HEK293T (cell line): Measurements from ENCODE around the gene VPS45.

Experiments used
- BHLHE40 ChIP-seq: fragments of 450-650 bp; IDR thresholded peaks from 2 replicates; pipeline ENCODE4 v1.6.1; 2016; ENCODE audit warnings: mild to moderate bottlenecking, moderate library complexity, borderline replicate concordance
- CTBP1 ChIP-seq: fragments of 450-650 bp; IDR thresholded peaks from 2 replicates; pipeline ENCODE4 v1.6.1; 2016; ENCODE audit warnings: borderline replicate concordance
- ELF4 ChIP-seq: fragments of 450-650 bp; IDR thresholded peaks from 2 replicates; pipeline ENCODE4 v1.6.1; 2017; ENCODE audit warnings: antibody characterized with exemption
- FOXA1 ChIP-seq: fragments of 450-650 bp; IDR thresholded peaks from 2 replicates; pipeline ENCODE4 v1.6.1; 2016; ENCODE audit warnings: mild to moderate bottlenecking
- FOXK2 ChIP-seq: fragments of 450-650 bp; IDR thresholded peaks from 2 replicates; pipeline ENCODE4 v1.6.1; 2016; ENCODE audit warnings: mild to moderate bottlenecking
- FOXM1 ChIP-seq: fragments of 450-650 bp; IDR thresholded peaks from 2 replicates; pipeline ENCODE4 v1.6.1; 2017; ENCODE audit warnings: mild to moderate bottlenecking, borderline replicate concordance
- HDGF ChIP-seq: fragments of 450-650 bp; IDR thresholded peaks from 2 replicates; pipeline ENCODE4 v1.6.1; 2017; ENCODE audit warnings: antibody characterized with exemption, borderline replicate concordance
- L3MBTL2 ChIP-seq: fragments of 450-650 bp; conservative IDR thresholded peaks from 2 replicates; pipeline ENCODE4 v1.6.1; 2016; ENCODE audit warnings: mild to moderate bottlenecking
- LEF1 ChIP-seq: fragments of 450-650 bp; IDR thresholded peaks from 2 replicates; pipeline ENCODE4 v1.6.1; 2017; ENCODE audit warnings: mild to moderate bottlenecking, borderline replicate concordance
- NFRKB ChIP-seq: fragments of 450-650 bp; IDR thresholded peaks from 2 replicates; pipeline ENCODE4 v1.6.1; 2016; ENCODE audit warnings: mild to moderate bottlenecking, moderate library complexity
- SP1 ChIP-seq: fragments of 450-650 bp; IDR thresholded peaks from 2 replicates; pipeline ENCODE4 v1.6.1; 2017
- TARDBP ChIP-seq: fragments of 450-650 bp; IDR thresholded peaks from 2 replicates; pipeline ENCODE4 v1.6.1; 2016
- ZNF384 ChIP-seq: fragments of 450-650 bp; IDR thresholded peaks from 2 replicates; pipeline ENCODE4 v1.6.1; 2016
- TF ChIP-seq, protein P1 (sequence below): fragments of 450-650 bp; IDR thresholded peaks from 2 replicates; pipeline ENCODE4 v1.6.1; 2016

DNA sequence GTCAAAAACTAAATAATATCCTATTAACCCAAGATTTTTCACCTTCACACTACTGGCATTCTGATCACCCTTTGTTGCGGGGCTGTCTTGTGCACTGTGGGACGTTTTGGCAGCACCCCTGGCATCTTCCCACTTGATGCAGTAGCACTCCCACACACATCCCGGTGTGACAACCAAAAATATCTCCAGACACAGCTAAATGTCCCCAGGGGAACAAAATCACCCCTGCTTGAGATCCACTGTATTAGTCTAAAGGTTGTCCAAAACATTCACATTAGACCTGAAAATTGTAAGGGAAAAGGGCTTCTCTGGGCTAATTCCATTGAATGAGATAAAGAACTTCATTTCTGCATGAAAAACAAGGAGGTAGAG lies 120.0 kb downstream of the VPS45 start:
- TF ChIP-seq ZNF384 (no peak), SP1 (no peak), NFRKB (no peak), FOXK2 (no peak), FOXM1 (no peak), HDGF (no peak), L3MBTL2 (no peak), TARDBP (no peak), ELF4 (no peak), BHLHE40 (no peak), CTBP1 (no peak), FOXA1 (no peak), LEF1 (no peak)
- TF ChIP-seq, protein P1, sequence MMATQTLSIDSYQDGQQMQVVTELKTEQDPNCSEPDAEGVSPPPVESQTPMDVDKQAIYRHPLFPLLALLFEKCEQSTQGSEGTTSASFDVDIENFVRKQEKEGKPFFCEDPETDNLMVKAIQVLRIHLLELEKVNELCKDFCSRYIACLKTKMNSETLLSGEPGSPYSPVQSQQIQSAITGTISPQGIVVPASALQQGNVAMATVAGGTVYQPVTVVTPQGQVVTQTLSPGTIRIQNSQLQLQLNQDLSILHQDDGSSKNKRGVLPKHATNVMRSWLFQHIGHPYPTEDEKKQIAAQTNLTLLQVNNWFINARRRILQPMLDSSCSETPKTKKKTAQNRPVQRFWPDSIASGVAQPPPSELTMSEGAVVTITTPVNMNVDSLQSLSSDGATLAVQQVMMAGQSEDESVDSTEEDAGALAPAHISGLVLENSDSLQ = no peak
